ENCODE measurements around the gene LCE3D.

GRCh38 chr1:152599934-152600333 lies 19.6 kb upstream of the LCE3D start, which contains the start of gene LCE3C:
- TF ChIP-seq POLR2A (IDR thresholded peaks at IDR 0.05) (no peak), CTCF (IDR thresholded peaks at IDR 0.05) (no peak)
